Transverse colon (tissue), 4 donors: ENCODE data around the gene MACF1. TPM values are rescaled to one million over a fixed set of nuclear protein-coding genes. Genes with fewer than 3 reads are reported as not detected.

ENCODE experiments used
- DNase-seq: peaks from one replicate; pipeline ENCODE4 v3.0.0-alpha.2; 2019
- H3K27ac ChIP-seq, 4 donors: fragments of 200-600 bp; sonication (generic); 2 replicates each; pipeline ENCODE4 v1.5.1; 2016 to 2018; ENCODE audit warnings: inconsistent platforms in 4 of 4
- H3K27me3 ChIP-seq: fragments of 200-600 bp; sonication (generic); 2 replicates; pipeline ENCODE4 v1.5.1; 2017; ENCODE audit warnings: inconsistent platforms
- H3K36me3 ChIP-seq, 4 donors: fragments of 200-600 bp; sonication (generic); 2 replicates each; pipeline ENCODE4 v1.5.1; 2017 to 2019; ENCODE audit warnings: inconsistent platforms in 4 of 4
- H3K4me1 ChIP-seq, 4 donors: fragments of 200-600 bp; sonication (generic); 2 replicates each; pipeline ENCODE4 v1.5.1; 2017 to 2020; ENCODE audit warnings: inconsistent platforms in 4 of 4
- H3K4me3 ChIP-seq, 4 donors: fragments of 200-600 bp; sonication (generic); 1 replicate in 1 of 4; 2 replicates in 3 of 4; pipeline versions ENCODE4 v1.5.1 to v1.6.1; 2017 to 2019; ENCODE audit warnings: inconsistent platforms in 4 of 4
- H3K9me3 ChIP-seq, 2 donors: fragments of 200-600 bp; sonication (generic); 2 replicates each; pipeline ENCODE4 v1.5.1; 2017 to 2019; ENCODE audit warnings: inconsistent platforms in 2 of 2
- EP300 ChIP-seq: sonication (generic); formaldehyde crosslinking; IDR thresholded peaks from one replicate; pipeline ENCODE4 v1.6.1; 2017; ENCODE audit warnings: antibody characterized with exemption, low read depth
- POLR2A ChIP-seq: fragments of 450-650 bp; IDR thresholded peaks from one replicate; pipeline ENCODE4 v1.6.1; 2016; ENCODE audit warnings: antibody characterized with exemption, mild to moderate bottlenecking, moderate library complexity
- POLR2AphosphoS5 ChIP-seq, 3 donors: sonication (generic); formaldehyde crosslinking; IDR thresholded peaks; one replicate each; pipeline ENCODE4 v1.6.1; 2016; ENCODE audit warnings: antibody characterized with exemption in 3 of 3
- WGBS, 2 donors: methylation state at CpG; one replicate each; pipeline ENCODE4 v1.1.5; 2018; ENCODE audit warnings: low coverage in 1 of 2; 5-methylcytosine and 5-hydroxymethylcytosine counted together
- in situ Hi-C, 4 donors: fragments of 200-750 bp; cut with MboI; loops; one replicate each; pipeline versions ENCODE4 v1.15.0 to v1.15.1; 2017; ENCODE audit warnings: low sequenced_read_pairs in 3 of 4, low pct_ligation_motif_present in 1 of 4, low pct_unique_long_range_greater_than_20kb in 1 of 4
- intact Hi-C: fragments of 100-400 bp; cut with DNase I; formaldehyde crosslinking; loops from one replicate; pipeline ENCODE4 v1.15.1; 2023; ENCODE audit warnings: low total_unique reads
- total RNA-seq, 4 donors: library from RNA; depleted of rRNA; stranded (reverse); fragments of >200 nt; gene quantifications; one replicate each; pipeline ENCODE4 v1.1.0, GENCODE V29; 2016
- TF ChIP-seq, protein P1 (sequence below), 5 experiments: fragments of 200-600 bp in 3 of 5; fragments of 450-650 bp in 2 of 5; sonication (generic) in 3 of 5; IDR thresholded peaks; 1 replicate in 2 of 5; 2 replicates in 3 of 5; pipeline ENCODE4 v1.5.1; 2016 to 2017; ENCODE audit warnings: antibody characterized with exemption in 5 of 5, inconsistent platforms in 3 of 5, mild to moderate bottlenecking in 2 of 5, moderate library complexity in 1 of 5

Gene MACF1
- total RNA-seq, 4 donors from 2014 or later: 190 to 300 (median 254) TPM

DNA sequence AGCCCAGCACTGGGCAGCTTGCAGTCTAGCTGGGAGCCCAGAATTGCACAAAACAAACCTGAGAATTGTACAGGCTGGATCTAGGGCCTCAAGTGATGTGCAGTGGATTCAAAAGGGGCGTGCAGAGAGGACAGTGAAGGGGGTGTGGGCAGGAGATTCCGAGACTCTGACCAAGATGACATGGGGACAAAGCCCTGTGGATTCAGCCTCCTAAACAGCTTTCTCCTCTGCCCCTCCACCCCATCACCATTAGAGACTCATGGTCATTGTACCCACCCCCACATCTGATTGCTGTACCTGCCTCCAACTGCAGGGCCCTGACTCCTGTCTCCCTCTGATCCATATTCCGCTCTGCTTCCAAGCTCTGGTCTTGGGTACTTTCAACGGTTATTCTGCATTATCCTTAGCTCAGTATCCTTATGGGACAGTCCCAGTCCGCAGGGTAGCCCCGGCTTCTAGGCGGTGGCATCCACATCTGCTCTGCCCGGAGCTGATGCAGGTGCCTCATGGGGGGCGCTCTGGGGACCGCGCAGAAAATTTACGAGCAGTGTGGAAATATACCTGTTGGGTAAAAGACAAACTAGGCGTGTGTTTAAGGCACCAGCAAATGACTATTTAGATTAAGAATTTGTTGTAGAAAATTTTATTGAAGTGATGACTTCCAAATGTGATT is 285.2 kb downstream of the MACF1 start:
- H3K9me3 ChIP-seq: no peaks in the 10 kb centered on the region
- intact Hi-C loops: no loop called here
- 48 to 69% methylated on average over 6 to 13 of the region's 13 CpGs for WGBS, 2 donors
- H3K4me1 ChIP-seq: peaks cover 5 to 17% (median 11%) of the 10 kb centered on the region in 4 donors
- TF ChIP-seq POLR2AphosphoS5 (IDR thresholded peaks at IDR 0.05): no peak
- TF ChIP-seq POLR2A: no peak
- TF ChIP-seq EP300: no peak
- TF ChIP-seq, protein P1, sequence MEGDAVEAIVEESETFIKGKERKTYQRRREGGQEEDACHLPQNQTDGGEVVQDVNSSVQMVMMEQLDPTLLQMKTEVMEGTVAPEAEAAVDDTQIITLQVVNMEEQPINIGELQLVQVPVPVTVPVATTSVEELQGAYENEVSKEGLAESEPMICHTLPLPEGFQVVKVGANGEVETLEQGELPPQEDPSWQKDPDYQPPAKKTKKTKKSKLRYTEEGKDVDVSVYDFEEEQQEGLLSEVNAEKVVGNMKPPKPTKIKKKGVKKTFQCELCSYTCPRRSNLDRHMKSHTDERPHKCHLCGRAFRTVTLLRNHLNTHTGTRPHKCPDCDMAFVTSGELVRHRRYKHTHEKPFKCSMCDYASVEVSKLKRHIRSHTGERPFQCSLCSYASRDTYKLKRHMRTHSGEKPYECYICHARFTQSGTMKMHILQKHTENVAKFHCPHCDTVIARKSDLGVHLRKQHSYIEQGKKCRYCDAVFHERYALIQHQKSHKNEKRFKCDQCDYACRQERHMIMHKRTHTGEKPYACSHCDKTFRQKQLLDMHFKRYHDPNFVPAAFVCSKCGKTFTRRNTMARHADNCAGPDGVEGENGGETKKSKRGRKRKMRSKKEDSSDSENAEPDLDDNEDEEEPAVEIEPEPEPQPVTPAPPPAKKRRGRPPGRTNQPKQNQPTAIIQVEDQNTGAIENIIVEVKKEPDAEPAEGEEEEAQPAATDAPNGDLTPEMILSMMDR (IDR thresholded peaks at IDR 0.05): no peak
- no peak for DNase-seq
- H3K27ac ChIP-seq: no peak overlapping the region
- H3K27me3 ChIP-seq: peaks cover 40% of the 10 kb centered on the region
- in situ Hi-C loops: loop anchor here in 1 of 4 donors (10.0 kb wide), 1 partner anchor 295 kb away; the partner anchor contains the start of gene BMP8B
- H3K36me3 ChIP-seq: peaks cover 0 to 26% (median 5%) of the 10 kb centered on the region in 4 donors
- no peak overlapping the region for H3K4me3 ChIP-seq

DNA sequence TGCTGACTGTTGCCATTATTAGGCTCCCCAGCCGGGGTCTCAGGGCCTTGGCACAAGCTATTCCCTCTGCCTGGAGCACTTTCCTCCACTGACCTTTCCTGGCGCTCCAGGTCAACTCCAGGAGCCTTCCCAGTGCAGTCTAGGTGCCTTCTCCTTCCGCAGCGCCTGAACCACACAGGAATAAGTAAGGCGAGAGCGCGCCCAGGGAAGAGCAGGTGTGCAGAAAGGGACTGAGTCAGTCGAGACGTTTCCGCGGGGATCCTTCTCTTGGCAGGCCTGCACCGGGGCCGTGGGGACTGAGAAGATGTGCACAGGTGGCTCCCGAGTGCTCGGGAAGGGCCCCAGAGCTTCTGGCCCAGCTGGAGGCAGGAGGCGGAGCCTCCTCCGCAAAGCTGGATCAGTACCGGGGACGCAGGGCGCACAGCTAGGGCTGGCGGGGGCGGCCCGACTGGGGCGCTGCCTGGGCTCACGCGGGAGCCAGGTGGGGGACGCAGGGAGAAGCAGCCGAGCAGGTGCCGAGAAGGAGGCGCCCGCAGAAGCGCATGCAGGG is 286.2 kb downstream of the MACF1 start:
- H3K4me1 ChIP-seq: peaks cover 5 to 17% (median 11%) of the 10 kb centered on the region in 4 donors
- intact Hi-C loops: no loop called here
- H3K27me3 ChIP-seq: peaks cover 40% of the 10 kb centered on the region
- WGBS, 2 donors: 13% methylated on average over 25 of the region's 32 CpGs; no CpG with 5 or more reads in 1 of the 2 donors
- peak; percentile 44 for DNase-seq
- peak overlapping the region in 3 of 4 donors; percentile 42 to 64 (median 61) for H3K27ac ChIP-seq
- H3K4me3 ChIP-seq: peak overlapping the region; percentile 7 to 51 (median 42)
- H3K36me3 ChIP-seq: peaks cover 0 to 16% (median under 1%) of the 10 kb centered on the region in 4 donors
- TF ChIP-seq POLR2AphosphoS5 (IDR thresholded peaks at IDR 0.05) (no peak), EP300 (no peak), POLR2A (no peak)
- TF ChIP-seq, protein P1 (IDR thresholded peaks at IDR 0.05): no peak
- no peaks in the 10 kb centered on the region for H3K9me3 ChIP-seq
- in situ Hi-C loops: loop anchor here in 1 of 4 donors (10.0 kb wide), 1 partner anchor 294 kb away; the partner anchor contains the start of gene BMP8B

DNA sequence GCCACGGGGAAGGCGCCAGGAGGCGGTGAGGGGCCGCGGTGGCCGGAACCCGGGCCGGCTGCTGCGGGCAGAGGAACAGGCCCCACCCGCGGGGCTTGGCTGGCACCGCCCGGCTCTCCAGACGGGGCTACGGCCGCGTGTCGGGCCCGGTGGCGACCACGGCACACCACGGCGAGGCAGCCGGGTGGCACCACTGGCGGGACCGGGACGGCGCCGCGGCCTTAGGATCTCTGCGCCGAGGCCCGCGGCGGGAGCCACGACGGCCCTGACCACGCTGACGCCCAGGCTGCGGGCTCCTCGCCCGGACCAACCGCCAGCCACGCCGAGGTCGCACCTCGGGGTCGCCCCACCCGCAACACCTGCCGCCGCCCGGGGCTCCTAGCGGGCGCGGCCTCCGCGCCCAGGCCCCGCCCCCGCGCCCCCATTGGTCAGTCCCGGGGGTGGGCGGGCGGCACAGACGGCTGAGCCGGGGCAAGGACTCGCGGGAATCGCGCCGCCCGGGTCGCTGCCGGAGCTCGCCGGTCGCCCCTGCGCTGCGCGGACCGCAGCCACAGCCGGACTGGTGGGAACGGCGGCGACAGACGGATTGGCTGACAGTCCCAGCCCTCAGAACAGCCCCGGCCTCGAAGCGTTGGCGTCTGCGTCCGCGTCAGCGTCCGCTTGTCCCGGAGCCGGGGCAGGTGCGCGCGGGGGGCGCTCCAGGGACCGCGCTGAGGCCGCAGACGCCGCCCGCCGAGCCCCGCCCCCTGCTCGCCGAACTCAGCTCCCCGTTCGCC is 286.8 kb downstream of the MACF1 start, which contains the start of gene BMP8A:
Gene BMP8A, plus strand, starts transcription at position 491 of the 776 bp plus-strand sequence. CDS start 356 bp downstream, outside the sequence.
- TF ChIP-seq POLR2AphosphoS5 (IDR thresholded peaks at IDR 0.05) (peak in 1 of 3 donors; percentile 61), POLR2A (no peak), EP300 (no peak)
- TF ChIP-seq, protein P1 (IDR thresholded peaks at IDR 0.05): no peak
- in situ Hi-C loops (loop anchor here in 1 of 4 donors (10.0 kb wide), 1 partner anchor 293 kb away; the partner anchor contains the start of gene BMP8B), intact Hi-C loops (no loop called here)
- peak within 1 kb of the TSS; percentile 37 to 51 (median 42) for H3K4me3 ChIP-seq
- H3K36me3 ChIP-seq: peaks cover 0 to 10% (median 0%) of the 10 kb centered on the region in 4 donors
- peaks cover 5 to 17% (median 11%) of the 10 kb centered on the region in 4 donors for H3K4me1 ChIP-seq
- peaks cover 40% of the 10 kb centered on the region for H3K27me3 ChIP-seq
- peak; percentile 83 for DNase-seq
- 1% methylated on average over 39 of the region's 112 CpGs; no CpG with 5 or more reads in 1 of the 2 donors for WGBS, 2 donors
- no peaks in the 10 kb centered on the region for H3K9me3 ChIP-seq
- H3K27ac ChIP-seq: peak within 1 kb of the TSS in 3 of 4 donors; percentile 42 to 64 (median 61)
